OCI-LY1 (cell line): ENCODE data around the gene FOXD1.

Source experiments
- CTCF ChIP-seq: fragments of 200-600 bp; sonication (generic), shearing (Covaris generic); IDR thresholded peaks from 2 replicates; pipeline ENCODE4 v1.5.1; 2017; ENCODE audit warnings: mild to moderate bottlenecking, antibody characterized with exemption, low read length, moderate library complexity, mixed read lengths
- EZH2 ChIP-seq: fragments of 200-600 bp; sonication (generic), shearing (Covaris generic); IDR thresholded peaks from 2 replicates; pipeline ENCODE4 v1.8.0; 2017; ENCODE audit warnings: borderline replicate concordance, mixed run types, mild to moderate bottlenecking, antibody characterized with exemption, low read length, moderate library complexity, mixed read lengths

- TF ChIP-seq CTCF (no peak), EZH2 (no peak)
Observed at GRCh38 chr5:73420666-73421065, 27.9 kb downstream of the FOXD1 start.
